SK-N-SH treated with all-trans-retinoic acid at 6 μM for 48 hours (cell line): ENCODE results near the gene CTAG1A.

Experiments used
- ATAC-seq: fragments of 200-7000 bp; cut with Tn5 transposase; 3 replicates; pipeline ENCODE4 v1.9.1; 2020; ENCODE audit warnings: mild to moderate bottlenecking, moderate library complexity
- ARNTL ChIP-seq: fragments of 450-650 bp; formaldehyde crosslinking; IDR thresholded peaks from 2 replicates; pipeline ENCODE4 v1.5.0; 2020; ENCODE audit warnings: low read depth, mild to moderate bottlenecking, moderate library complexity, borderline replicate concordance
- BACH2 ChIP-seq: fragments of 250-450 bp; sonication (Bioruptor Pico); IDR thresholded peaks from 2 replicates; pipeline ENCODE4 v1.9.0; 2021; ENCODE audit warnings: mild to moderate bottlenecking, borderline replicate concordance
- CREB5 ChIP-seq: fragments of 250-450 bp; sonication (Bioruptor Pico); IDR thresholded peaks from 2 replicates; pipeline ENCODE4 v1.5.1; 2020; ENCODE audit warnings: low read depth, mild to moderate bottlenecking, moderate library complexity
- CSRNP3 ChIP-seq: fragments of 250-450 bp; sonication (Bioruptor Pico); IDR thresholded peaks from 2 replicates; pipeline ENCODE4 v1.5.1; 2021; ENCODE audit warnings: mild to moderate bottlenecking, moderate library complexity
- ESRRG ChIP-seq: fragments of 250-450 bp; sonication (Bioruptor Pico); IDR thresholded peaks from 2 replicates; pipeline ENCODE4 v1.6.1; 2021; ENCODE audit warnings: mild to moderate bottlenecking
- GLIS3 ChIP-seq: fragments of 250-450 bp; sonication (Bioruptor Pico); IDR thresholded peaks from 2 replicates; pipeline ENCODE4 v1.5.0; 2020; ENCODE audit warnings: mild to moderate bottlenecking, moderate library complexity
- ISL1 ChIP-seq: fragments of 250-450 bp; sonication (Bioruptor Pico); IDR thresholded peaks from 2 replicates; pipeline ENCODE4 v2.1.2; 2022; ENCODE audit warnings: mild to moderate bottlenecking, moderate library complexity
- OSR1 ChIP-seq: fragments of 250-450 bp; sonication (Bioruptor Pico); IDR thresholded peaks from 2 replicates; pipeline ENCODE4 v1.8.0; 2022; ENCODE audit warnings: moderate library complexity, mild to moderate bottlenecking, inconsistent platforms
- PATZ1 ChIP-seq: fragments of 250-450 bp; sonication (Bioruptor Pico); IDR thresholded peaks from 2 replicates; pipeline ENCODE4 v1.8.0; 2020; ENCODE audit warnings: mild to moderate bottlenecking, moderate library complexity, borderline replicate concordance
- PPARA ChIP-seq: fragments of 250-450 bp; sonication (Bioruptor Pico); IDR thresholded peaks from 2 replicates; pipeline ENCODE4 v1.5.0; 2020; ENCODE audit warnings: mild to moderate bottlenecking, borderline replicate concordance
- SNAI2 ChIP-seq: fragments of 250-450 bp; sonication (Bioruptor Pico); IDR thresholded peaks from 2 replicates; pipeline ENCODE4 v1.5.0; 2020; ENCODE audit warnings: mild to moderate bottlenecking, moderate library complexity
- TCF4 ChIP-seq: fragments of 250-450 bp; sonication (Bioruptor Pico); IDR thresholded peaks from 2 replicates; pipeline ENCODE4 v1.8.0; 2021; ENCODE audit warnings: mild to moderate bottlenecking, moderate library complexity, borderline replicate concordance
- TOX ChIP-seq: fragments of 250-450 bp; sonication (Bioruptor Pico); IDR thresholded peaks from 2 replicates; pipeline ENCODE4 v1.8.0; 2021; ENCODE audit warnings: mild to moderate bottlenecking, moderate library complexity, borderline replicate concordance
- TSHZ2 ChIP-seq: fragments of 250-450 bp; sonication (Bioruptor Pico); IDR thresholded peaks from 2 replicates; pipeline ENCODE4 v1.5.0; 2020; ENCODE audit warnings: mild to moderate bottlenecking, moderate library complexity
- ZC3H10 ChIP-seq: fragments of 250-450 bp; sonication (Bioruptor Pico); IDR thresholded peaks from 2 replicates; pipeline ENCODE4 v1.5.1; 2021; ENCODE audit warnings: mild to moderate bottlenecking, moderate library complexity
- ZFP3 ChIP-seq: fragments of 250-450 bp; sonication (Bioruptor Pico); IDR thresholded peaks from 2 replicates; pipeline ENCODE4 v1.5.0; 2020; ENCODE audit warnings: mild to moderate bottlenecking, moderate library complexity
- ZFP30 ChIP-seq: fragments of 450-650 bp; formaldehyde crosslinking; IDR thresholded peaks from 2 replicates; pipeline ENCODE4 v1.5.0; 2022; ENCODE audit warnings: mild to moderate bottlenecking, moderate library complexity
- ZNF565 ChIP-seq: fragments of 450-650 bp; formaldehyde crosslinking; conservative IDR thresholded peaks from 2 replicates; pipeline ENCODE4 v1.5.0; 2020; ENCODE audit warnings: low read depth, mild to moderate bottlenecking, moderate library complexity
- ZNF70 ChIP-seq: fragments of 450-650 bp; formaldehyde crosslinking; IDR thresholded peaks from 2 replicates; pipeline ENCODE4 v1.5.0; 2020; ENCODE audit warnings: mild to moderate bottlenecking, moderate library complexity

Gene CTAG1A

GRCh38 chrX:154594491-154594890, 9.6 kb downstream of the CTAG1A start:
- no peak for TF ChIP-seq TOX (CRISPR knock-in tag)
- no peak for TF ChIP-seq ZFP30 (CRISPR knock-in tag)
- no peak for TF ChIP-seq ZFP3 (CRISPR knock-in tag)
- TF ChIP-seq PATZ1 = no peak
- TF ChIP-seq GLIS3 (CRISPR knock-in tag) = no peak
- no peak for TF ChIP-seq ZNF565 (CRISPR knock-in tag)
- no peak for TF ChIP-seq BACH2
- no peak for TF ChIP-seq SNAI2
- TF ChIP-seq PPARA = no peak
- no peak for TF ChIP-seq ARNTL (CRISPR knock-in tag)
- TF ChIP-seq ZC3H10 (CRISPR knock-in tag) = no peak
- no peak for TF ChIP-seq ISL1 (CRISPR knock-in tag)
- TF ChIP-seq CREB5 = no peak
- no peak for TF ChIP-seq CSRNP3 (CRISPR knock-in tag)
- ATAC-seq = no peak

GRCh38 chrX:154595559-154596249, 10.8 kb downstream of the CTAG1A start:
- TF ChIP-seq PPARA (no peak), CSRNP3 (CRISPR knock-in tag) (no peak), ARNTL (CRISPR knock-in tag) (no peak), BACH2 (no peak), ZFP3 (CRISPR knock-in tag) (no peak), TOX (CRISPR knock-in tag) (no peak), ESRRG (no peak), ISL1 (CRISPR knock-in tag) (no peak), TSHZ2 (no peak), CREB5 (no peak), ZNF565 (CRISPR knock-in tag) (no peak), ZFP30 (CRISPR knock-in tag) (no peak), TCF4 (no peak)
- TF ChIP-seq, all 23 proteins: peak for 0
- ATAC-seq = no peak

GRCh38 chrX:154596290-154596929, 11.5 kb downstream of the CTAG1A start:
- no peak for ATAC-seq

More at GRCh38 chrX:154596290-154596929, 11.5 kb downstream of the CTAG1A start:
- TF ChIP-seq GLIS3 (CRISPR knock-in tag) = no peak
- no peak for TF ChIP-seq OSR1 (CRISPR knock-in tag)
- no peak for TF ChIP-seq ISL1 (CRISPR knock-in tag)
- TF ChIP-seq ZNF70 (CRISPR knock-in tag) = no peak
- TF ChIP-seq ESRRG = no peak
